HG03521 (cell line): ENCODE results near the gene TGFA.

Source experiments
- ATAC-seq: cut with Tn5 transposase; IDR thresholded peaks from one replicate; pipeline ENCODE4 v1.9.1; 2021; ENCODE audit warnings: mild to moderate bottlenecking, moderate library complexity; ENCODE audit not compliant: unreplicated experiment

TGFA gene

DNA sequence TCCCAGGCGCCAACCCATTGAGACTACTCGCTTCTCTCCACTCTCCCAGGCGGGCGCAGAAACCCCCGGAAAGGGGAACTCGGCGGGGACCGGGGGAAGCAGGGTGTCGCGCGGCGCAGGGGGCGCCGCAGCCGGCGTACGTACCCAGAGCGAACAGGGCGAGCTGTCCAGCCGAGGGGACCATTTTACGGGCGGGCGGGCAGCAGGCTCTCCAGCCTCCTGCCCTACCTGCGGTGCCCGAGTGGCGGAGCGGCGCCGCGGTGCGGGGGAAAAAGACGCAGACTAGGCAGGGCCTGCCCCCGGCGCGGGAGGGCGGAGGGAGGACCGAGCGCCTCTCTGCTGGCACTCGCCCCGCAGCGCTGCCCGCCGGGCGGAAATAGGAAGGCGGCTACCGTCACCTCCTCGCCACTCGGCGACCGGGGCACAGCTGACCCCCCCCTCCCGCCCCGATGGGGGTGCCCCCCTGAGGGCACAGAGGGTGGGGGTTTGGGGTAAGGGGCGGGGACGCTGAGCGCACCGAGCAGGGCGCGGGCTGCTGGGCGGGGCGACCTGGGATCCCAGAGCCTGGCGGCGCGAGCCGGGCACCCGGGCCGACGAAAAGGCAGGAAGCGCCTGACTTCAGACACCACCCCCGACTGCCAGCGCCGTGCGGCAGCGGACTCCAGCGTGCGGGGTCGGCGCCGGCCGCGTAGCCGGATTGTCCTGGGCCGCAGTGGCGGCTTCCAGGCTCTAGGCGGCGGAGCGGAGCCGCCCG, at the start of gene TGFA:
Gene TGFA (minus strand): TSS at position 243 of the 754 bp plus-strand sequence. CDS start 59 bp downstream, at position 184.
- ATAC-seq: peak; percentile 90

DNA sequence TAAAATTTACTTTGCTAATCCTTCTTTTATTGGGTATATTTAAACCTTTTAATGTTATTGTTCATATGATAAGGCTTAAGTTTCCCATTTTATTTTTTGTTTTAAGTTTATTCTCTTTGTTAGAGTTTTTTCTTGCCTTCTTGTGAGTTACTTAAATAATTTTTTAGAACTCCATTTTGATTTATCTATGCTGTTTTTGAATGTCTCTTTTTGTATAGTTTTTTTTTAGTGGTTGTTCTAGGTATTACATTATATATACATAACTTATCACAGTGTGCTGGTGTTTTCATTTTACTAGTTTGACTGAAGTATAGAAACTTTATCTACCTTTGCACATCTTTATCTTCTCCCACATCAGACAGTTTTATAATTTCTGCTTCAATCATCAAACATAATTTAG, 49.4 kb upstream of the TGFA start:
- ATAC-seq: no peak

DNA sequence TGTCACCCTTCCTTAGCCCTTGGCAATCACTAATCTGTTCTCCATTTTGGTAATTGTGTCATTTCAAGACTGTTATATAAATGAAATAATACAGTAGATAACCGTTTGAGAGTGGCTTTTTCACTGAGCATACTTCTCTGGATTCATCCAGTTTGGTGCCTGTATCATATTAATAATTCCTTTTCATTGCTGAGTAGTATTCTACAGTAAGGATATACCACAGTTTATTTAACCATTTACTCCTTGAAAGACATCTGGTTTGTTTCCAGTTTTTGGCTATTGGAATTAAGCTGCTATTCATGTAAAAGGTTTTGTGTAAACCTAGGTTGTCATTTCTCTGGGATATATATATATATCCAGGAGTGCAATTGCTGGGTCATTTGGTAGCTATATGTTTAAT, 44.6 kb upstream of the TGFA start:
- no peak for ATAC-seq

DNA sequence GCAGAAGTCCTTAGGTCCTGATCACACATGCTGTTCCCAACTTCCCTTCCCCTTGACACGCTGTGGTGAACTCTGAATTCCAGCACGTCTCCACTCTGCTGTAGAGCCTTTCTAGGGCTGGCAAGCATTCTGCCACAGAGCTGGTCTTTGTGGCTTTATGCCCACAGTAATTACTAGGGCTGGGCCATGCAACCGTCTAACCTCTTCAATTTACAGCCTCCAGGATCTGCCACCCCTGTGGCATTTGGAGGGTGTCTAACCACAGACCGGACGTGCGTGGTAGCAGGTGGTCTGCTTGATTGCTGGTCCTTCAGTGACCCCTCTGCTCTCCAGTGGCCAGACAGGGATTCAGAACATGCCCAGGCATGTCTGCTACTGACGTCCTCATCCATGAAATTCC, 43.1 kb upstream of the TGFA start:
- no peak for ATAC-seq

DNA sequence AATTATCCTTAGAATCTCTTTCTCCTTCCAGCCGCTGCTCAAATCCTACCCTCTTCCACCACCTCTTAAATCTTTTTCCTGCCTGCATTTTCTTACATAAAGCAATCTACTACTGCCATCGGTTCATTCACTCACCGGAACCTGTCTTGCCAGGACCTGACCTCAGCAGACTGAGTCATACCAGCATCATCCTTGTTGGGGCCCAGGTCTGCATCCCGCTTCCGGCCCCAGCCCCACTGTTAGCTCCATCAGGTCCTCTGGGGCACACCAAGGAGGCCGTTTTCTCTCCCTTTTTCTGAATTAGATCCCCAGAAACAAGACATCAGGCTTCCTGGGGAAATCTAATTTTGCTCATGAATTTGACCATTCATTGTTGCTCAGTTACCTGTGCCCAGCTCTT, 42.7 kb upstream of the TGFA start:
- no peak for ATAC-seq

DNA sequence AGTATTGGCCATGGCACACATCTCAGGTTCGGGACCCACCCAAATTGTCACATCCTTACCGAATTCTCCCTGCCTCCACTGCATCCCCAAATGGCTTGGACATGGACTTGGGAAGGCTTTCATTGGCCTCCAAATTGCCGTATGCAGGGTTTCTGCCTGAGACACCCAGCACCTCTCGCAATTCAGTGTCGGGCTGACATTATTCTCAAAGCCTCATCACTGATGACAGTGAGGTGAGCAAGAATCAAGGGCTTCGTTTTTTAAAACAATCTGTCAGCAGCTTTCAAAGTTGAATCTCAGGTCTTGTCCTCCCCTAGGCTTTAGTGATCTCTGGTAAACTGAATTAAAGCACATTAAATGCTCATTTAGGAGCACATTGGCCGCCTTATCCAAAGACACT, 29.5 kb upstream of the TGFA start:
- no peak for ATAC-seq

DNA sequence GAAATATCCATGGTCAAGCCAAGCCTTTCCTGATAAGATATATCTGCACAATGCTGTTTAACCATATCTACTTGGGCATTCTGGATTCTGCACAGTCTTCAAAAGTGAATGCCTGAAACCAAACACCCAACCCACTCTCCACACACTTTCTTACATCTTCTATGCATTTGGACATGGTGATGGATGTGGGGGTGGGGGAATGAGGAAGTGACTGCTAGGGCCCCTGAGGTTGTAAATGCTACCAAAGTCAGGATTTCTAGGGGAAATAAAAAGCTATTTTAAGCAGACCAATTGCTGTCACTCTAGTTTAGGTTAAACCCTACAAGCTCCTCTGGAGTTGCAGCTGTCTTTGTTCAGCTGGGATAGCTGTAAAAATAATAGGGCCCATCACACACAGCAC, 26.7 kb upstream of the TGFA start:
- no peak for ATAC-seq

DNA sequence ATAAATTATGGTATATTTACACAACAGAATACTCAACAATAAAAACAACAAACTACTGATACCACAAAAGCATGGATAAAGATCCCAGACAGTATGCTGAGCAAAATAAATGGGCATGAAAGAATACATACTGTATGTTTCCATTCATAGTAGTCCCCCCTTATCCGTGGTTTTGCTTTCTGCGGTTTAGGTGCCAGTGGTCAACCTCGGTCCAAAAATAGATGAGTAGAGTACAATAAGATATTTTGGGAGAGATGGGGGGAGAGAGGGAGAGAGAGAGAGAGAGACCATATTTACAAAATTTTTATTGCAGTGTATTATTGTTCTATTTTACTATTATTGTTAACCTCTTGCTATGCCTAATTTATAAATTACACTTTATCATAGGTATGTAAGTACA, 21.0 kb upstream of the TGFA start:
- no peak for ATAC-seq

DNA sequence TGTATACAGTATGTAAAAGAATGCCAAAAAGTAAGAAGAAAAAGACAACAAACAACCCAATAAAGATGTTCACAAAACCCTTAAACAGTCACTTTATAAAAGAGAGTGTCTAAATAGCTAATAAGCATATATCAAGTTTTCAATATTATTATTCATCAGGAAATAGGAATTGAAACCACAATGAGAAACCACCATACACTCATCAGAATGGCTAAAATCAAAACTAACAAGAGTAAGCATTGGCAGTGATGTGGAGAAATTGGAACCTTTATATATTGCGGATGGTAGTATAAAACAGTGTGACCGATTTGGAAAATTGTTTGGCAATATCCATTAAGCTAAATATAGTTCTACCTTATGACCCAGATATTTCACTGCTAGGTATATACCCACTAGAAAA, 20.5 kb upstream of the TGFA start:
- no peak for ATAC-seq

DNA sequence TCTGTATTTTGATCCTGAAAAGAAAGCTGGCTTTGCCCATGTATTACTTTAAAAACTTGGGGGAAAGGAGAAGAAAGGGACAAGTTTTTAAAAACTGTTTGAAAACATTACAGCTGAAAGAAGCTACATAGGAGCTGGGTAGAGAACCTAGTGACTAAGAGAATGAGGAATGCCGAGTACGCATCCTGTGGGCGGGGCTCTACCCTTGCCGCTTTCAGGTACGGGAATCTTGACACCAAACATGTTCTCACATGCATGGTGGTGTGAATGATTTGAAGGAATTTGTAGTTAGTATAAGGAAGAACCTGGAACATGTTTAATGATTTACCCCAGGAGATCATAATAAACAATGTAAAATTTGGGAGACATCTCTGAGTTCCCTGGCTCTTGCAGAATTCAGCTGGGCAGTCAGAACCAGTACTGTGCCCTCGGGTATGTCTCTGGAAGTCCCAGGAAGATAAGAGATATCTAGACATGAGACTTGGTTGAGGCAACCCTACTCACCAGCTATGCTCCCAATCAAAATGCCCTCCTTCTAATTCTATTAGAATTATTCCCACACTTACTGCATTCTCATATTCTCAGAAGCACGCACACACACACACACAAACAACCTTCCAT, 16.5 kb upstream of the TGFA start:
- no peak for ATAC-seq

DNA sequence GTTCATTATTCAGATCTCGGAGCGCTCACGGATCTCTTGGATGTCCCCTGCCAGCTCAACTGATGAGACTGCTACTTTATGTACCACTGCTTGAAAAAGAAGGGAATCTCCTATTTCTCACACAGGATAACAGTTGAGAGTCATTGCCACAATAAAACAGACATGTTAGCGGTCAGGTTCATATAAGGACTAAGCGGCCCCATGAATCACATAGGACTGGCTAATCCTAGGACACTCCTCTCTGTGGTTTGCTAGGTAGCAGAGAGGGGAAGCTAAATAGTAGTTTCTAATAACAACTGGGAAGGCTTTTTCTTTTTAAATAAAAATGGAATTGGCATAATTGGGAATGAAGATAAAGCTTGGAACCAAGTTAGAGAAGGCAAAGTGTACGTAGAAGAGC, 15.9 kb upstream of the TGFA start:
- ATAC-seq: no peak

DNA sequence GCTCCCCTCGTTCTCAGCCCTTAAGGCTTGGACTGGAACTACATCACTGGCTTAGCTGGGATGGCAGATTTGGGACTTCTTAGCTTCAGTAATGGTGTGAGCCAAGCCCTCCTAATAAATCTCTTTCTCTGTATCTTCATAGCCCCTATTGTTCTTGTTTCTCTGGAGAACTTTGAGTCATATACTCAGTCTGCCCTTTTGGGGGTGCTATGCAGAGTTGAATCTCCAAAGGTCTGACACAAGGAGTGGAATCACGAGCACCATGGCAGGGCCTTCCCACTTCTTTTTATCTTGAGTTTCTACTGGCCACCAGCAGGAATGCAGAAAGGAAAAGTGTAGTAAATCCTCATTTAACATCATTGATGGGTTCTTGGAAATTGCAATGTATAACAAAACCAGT, 13.3 kb upstream of the TGFA start:
- ATAC-seq: no peak

DNA sequence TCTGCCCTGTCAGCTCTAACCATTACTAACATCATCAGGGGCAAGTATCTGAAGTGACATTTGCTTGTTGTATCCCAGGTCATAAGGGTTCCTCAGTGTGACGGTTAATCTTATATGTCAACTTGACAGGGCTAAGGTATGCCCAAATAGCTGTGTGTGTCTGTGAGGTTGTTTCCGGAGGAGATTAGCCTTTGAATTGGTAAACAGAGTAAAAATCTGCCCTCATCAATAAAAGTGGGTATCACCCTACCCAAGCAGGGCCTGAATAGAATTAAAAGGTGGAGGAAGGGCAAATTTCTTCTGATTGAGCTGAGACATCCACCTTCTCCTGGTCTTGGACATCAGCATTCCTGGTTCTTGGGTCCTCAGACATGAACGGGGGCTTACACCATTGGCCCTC, 12.8 kb upstream of the TGFA start:
- ATAC-seq: no peak

DNA sequence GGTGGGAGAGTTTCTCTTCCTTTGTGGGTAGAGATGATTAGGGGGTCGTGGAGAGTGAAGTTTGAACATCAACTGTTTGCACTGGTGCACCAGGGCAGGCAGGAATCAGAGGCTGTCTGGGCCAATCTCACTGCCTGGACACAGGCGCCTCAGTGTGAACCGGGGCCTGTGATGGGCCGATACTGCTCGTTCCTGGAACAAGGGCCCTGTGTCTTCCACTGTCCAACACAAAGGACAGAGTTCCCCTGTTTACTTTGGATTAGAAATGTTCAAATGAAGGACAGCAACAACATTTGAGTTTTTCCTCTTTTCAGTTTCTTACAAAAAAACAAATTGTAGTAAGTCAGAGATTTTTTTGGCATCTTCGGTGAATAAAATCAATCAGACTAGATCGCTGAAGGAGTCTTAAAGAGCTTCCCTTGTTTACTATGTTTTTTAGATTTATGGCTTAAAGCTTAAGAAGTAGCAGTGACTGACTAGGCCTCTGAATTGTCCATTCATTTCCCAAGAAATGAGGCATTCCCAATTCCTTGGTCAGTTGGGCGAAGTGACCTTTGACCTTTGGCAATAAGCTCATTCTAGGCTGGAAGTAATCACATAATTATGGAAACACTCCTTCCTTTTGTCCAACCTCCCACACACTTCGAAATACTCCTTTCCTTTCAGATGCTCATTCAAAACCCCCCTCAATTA, 11.6 kb upstream of the TGFA start:
- ATAC-seq: no peak

DNA sequence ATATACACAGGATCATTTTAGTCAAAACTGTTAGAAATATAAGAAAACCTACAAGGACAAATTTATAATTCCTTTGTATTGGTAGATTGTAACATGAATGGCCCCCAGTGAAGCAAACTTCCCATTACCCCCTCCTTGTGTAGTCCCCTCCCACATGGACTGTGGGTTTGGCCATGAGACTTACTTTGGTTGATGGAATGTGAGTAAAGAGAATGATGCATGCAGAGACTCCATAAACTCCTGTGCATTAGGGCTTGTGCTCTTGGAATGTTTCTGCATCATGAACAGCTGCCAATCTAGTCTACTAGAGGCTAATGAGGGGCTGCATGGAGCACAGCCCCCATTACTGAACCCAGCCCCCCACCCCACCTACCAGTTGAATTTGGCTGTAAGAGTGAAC, 8.3 kb upstream of the TGFA start:
- ATAC-seq: no peak

DNA sequence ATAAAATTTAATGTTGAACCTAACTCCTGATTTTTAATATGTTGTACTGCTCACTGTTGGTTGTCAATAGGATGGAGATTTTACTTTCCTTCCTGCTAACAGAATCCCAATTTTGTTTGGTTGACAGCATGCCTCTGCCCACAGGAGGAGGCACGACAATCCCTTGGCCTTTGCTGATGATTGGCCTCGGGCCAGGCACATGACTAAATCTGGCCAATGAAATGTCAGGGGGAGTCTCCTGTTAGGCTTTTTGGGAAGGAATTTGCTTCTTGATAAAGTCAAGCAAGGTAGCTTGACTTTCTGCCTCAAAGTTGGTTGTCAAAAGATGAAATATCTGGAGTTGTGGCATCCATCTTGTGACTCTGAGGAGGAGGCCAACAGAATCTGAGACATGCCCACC, 6.8 kb upstream of the TGFA start:
- ATAC-seq: no peak

DNA sequence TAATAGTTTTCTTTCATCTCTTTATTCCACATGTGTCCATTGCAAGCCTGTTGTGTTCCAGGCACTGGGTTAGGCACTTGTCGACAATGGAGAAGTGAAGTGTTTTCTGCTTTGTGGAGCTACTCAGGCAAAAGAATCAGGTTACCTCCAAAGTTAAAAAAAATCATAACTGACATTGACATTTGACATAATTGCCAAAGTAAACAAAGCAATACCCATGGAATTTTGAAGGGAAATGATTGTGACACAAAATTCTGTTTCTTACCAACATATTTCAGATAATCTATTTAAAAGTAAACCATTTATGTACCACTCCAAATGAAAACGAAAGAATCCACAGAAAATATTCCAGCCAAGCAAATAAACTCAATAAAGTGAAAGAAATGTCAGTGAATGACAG, 6.4 kb upstream of the TGFA start:
- ATAC-seq: no peak

DNA sequence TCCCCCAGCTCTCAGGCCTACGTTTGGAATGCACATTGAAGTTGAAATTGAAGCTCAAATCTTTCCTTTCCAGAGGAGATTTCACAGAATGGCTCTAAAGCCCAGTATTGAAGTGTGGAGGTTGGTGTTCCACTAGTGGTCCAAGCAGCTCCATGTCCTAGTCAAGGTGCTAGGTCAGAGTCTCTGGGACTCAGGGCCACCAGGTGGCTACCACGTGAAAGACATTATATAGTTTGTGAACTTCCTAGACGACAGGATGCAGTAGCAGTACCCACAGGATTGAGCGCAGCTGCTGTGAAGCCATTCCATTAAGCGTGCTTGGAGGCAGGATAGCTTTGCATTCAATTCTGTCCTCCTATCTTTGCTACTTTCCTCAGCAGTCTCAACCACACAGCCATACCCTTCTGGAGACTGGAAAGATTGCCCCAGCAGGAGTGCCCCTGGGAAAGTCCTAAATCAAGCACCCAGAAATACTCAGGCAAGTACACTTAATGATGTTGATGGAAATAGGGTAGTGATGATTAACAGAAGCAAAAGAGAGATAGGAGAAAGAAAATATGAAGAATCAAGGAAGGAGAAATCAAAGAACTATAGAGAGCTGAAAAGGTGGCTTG, 4.7 kb upstream of the TGFA start:
- ATAC-seq: no peak

DNA sequence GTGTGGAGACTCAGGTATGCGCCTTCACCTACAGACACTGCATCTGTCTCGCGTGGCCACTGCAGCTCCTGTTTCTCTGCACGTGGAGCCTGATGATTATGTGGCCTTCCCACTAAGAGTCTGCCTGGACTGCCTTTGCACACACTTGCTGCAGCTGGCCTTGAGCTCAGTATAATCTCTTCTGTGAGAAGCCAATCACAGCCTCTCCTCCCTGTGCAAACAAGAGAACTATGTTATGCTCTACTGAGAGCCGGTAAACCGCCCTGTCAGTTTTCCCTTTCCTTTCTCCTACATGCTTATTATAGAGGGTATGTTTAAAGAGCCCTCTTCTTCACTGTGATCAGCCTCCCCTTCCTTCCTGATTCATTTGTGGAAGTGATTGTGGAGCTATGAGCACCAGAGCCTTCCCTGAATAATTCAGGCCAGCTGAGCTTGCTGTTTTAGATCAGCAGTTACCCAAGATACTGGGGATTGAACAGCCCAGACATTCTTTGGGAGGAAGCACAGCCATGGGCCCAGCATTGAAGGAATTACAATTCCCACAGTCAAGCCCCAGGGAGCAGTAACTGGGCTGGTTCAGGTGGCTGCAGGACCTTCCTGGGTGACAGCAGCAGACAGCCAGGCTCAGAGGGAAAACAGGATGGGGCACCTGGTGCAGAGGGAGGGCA, 3.7 kb upstream of the TGFA start:
- ATAC-seq: no peak

DNA sequence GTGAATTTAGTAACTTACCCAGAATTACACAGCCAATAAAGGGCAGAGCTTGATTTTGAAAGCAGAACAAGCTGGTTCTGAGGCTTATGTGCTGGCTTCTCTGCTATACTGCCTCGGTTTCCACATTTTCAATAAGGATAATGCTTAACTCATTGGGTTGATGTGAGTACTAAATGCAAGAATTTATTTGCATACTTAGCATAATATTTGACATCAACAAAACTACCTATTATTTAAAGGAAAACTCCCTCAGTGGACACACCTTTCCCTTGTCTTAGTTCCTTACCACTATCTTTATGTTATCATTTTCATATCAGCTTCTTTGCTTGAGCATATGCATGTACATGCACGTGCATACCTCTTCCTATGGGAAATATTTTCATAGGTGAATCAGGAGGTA, 3.0 kb upstream of the TGFA start:
- ATAC-seq: no peak

DNA sequence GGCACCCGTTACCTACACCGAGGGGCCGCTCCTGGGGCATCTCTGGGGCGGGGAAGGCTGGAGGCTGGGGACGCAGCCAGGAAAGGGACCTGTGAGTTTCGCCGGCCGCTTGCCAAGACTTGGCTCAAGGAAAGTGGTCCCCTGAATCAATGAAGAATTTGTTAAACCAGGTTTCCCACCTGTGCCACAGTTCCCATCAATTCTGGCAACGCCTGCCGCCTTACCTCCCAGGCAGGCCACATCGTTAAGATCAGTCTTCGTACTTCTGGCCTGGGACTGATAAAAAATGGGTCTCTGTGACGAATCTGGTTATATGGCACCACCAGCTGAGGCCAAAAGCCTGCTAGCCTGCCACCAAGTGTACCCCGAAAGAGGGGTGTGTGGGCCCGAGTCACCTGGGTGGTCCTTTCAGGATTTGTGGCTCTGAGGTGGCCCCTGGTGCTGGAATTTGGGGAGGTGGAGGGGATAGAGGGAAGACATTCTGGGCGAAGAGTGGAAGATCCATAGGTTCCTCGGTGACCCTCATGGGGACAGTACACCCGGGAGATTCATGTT, 789 bp upstream of the TGFA start:
- ATAC-seq: no peak
